MM.1S (cell line): ENCODE data around the gene TYK2.

Experiments
- DNase-seq: peaks from one replicate; pipeline ENCODE4 v3.0.0-alpha.2; 2015
- H2AFZ ChIP-seq: fragments of 300-600 bp; sonication (generic); 2 replicates; pipeline ENCODE4 v1.6.0; 2016; ENCODE audit warnings: antibody characterized with exemption, low read length
- H3F3A ChIP-seq: fragments of 300-600 bp; sonication (generic); 2 replicates; pipeline ENCODE4 v1.6.1; 2016; ENCODE audit warnings: mild to moderate bottlenecking, antibody characterized with exemption, low read length, moderate library complexity, mixed read lengths; ENCODE audit not compliant: insufficient read depth
- H3K27ac ChIP-seq: fragments of 300-600 bp; sonication (generic); 2 replicates; pipeline ENCODE4 v1.5.1; 2016; ENCODE audit warnings: mild to moderate bottlenecking, low read length
- H3K27me3 ChIP-seq: fragments of 300-600 bp; sonication (generic); replicated peaks from 2 replicates; pipeline ENCODE4 v1.6.0; 2016; ENCODE audit warnings: low read length; ENCODE audit not compliant: insufficient read depth
- H3K36me3 ChIP-seq: fragments of 300-600 bp; sonication (generic); replicated peaks from 2 replicates; pipeline ENCODE4 v1.6.1; 2016; ENCODE audit warnings: mild to moderate bottlenecking, low read length, mixed read lengths; ENCODE audit not compliant: insufficient read depth
- H3K4me1 ChIP-seq: fragments of 300-600 bp; sonication (generic); 2 replicates; pipeline ENCODE4 v1.6.1; 2016; ENCODE audit warnings: low read length, mixed read lengths
- H3K4me2 ChIP-seq: fragments of 300-600 bp; sonication (generic); 2 replicates; pipeline ENCODE4 v1.6.0; 2016; ENCODE audit warnings: low read depth, low read length
- H3K4me3 ChIP-seq: fragments of 300-600 bp; sonication (generic); 2 replicates; pipeline ENCODE4 v1.5.1; 2016; ENCODE audit warnings: low read length, mixed read lengths
- H3K79me2 ChIP-seq: fragments of 300-600 bp; sonication (generic); 2 replicates; pipeline ENCODE4 v1.6.1; 2016; ENCODE audit warnings: mixed run types, low read length, mixed read lengths
- H3K9ac ChIP-seq: fragments of 300-600 bp; sonication (generic); 2 replicates; pipeline ENCODE4 v1.6.1; 2016; ENCODE audit warnings: low read length, mixed read lengths
- H3K9me2 ChIP-seq: fragments of 300-600 bp; sonication (generic); replicated peaks from 2 replicates; pipeline ENCODE4 v1.6.1; 2016; ENCODE audit warnings: mild to moderate bottlenecking, low read length, mixed read lengths; ENCODE audit not compliant: insufficient read depth
- H3K9me3 ChIP-seq: fragments of 300-600 bp; sonication (generic); replicated peaks from 2 replicates; pipeline ENCODE4 v1.6.1; 2016; ENCODE audit warnings: mild to moderate bottlenecking, low read length, mixed read lengths; ENCODE audit not compliant: insufficient read depth
- H4K20me1 ChIP-seq: fragments of 300-600 bp; sonication (generic); 2 replicates; pipeline ENCODE4 v1.6.1; 2016; ENCODE audit warnings: mild to moderate bottlenecking, low read length, moderate library complexity, mixed read lengths; ENCODE audit not compliant: insufficient read depth
- EZH2 ChIP-seq: fragments of 300-600 bp; sonication (generic); optimal IDR thresholded peaks from 2 replicates; pipeline ENCODE3; 2017; ENCODE audit warnings: low read depth, mild to moderate bottlenecking, antibody characterized with exemption, low read length, mixed read lengths
- EZH2phosphoT487 ChIP-seq: fragments of 300-600 bp; sonication (generic); IDR thresholded peaks from 2 replicates; pipeline ENCODE4 v1.6.1; 2018; ENCODE audit warnings: antibody characterized with exemption, low read length
- TF ChIP-seq, protein P1 (sequence below): fragments of 300-600 bp; sonication (generic); IDR thresholded peaks from 2 replicates; pipeline ENCODE4 v1.5.1; 2016; ENCODE audit warnings: antibody characterized with exemption, low read length, mixed read lengths

The TYK2 gene

DNA sequence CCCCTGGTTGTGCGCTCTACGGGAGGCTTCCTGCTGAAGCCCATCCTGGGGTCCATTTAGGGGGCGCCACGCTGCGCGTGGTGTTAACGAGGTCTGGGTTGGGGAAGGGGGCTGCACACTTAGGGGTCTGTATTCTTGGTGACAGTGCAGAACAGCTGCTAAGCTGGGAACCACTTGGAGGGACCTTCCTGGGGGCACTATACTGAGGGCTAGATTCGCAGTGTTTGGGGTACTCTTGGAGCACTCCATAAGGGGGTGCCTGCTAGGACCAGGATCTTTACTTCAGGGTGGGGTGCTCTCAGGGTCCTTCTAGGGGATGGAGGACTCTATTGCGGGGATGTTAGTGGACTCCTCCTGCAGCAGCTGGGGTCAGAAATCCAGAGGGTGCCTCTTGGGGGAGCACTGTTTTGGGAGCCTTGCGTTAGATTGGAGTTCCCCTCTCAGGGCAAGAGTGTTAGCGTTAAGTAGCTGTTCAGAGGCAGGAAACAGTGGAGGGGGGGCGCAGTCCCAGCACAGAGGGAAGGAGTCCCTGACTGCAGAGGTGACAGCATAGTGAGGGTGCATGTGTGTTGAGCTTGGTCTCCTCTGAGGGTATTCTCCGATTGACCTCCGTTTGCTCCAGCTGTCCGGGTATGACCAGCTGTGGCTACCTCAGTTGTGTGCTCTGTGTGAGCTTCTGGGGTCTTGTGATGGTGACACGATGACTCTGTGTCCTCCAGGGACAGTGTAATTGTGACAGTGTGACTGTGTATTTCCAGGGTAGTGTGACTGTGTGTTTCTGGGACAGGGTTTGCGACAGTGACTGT, 41.1 kb upstream of the TYK2 start:
- H3K27me3 ChIP-seq: no peaks in the 10 kb centered on the region
- no peaks in the 10 kb centered on the region for H4K20me1 ChIP-seq
- H3K79me2 ChIP-seq: peaks cover 43% of the 10 kb centered on the region
- H3K9me3 ChIP-seq: no peaks in the 10 kb centered on the region
- peak overlapping the region; percentile 81 for H3K4me3 ChIP-seq
- no peaks in the 10 kb centered on the region for H3K36me3 ChIP-seq
- no peaks in the 10 kb centered on the region for H3K9me2 ChIP-seq
- no peak for DNase-seq
- H3K27ac ChIP-seq: no peak overlapping the region
- no peak for TF ChIP-seq EZH2
- TF ChIP-seq, protein P1, sequence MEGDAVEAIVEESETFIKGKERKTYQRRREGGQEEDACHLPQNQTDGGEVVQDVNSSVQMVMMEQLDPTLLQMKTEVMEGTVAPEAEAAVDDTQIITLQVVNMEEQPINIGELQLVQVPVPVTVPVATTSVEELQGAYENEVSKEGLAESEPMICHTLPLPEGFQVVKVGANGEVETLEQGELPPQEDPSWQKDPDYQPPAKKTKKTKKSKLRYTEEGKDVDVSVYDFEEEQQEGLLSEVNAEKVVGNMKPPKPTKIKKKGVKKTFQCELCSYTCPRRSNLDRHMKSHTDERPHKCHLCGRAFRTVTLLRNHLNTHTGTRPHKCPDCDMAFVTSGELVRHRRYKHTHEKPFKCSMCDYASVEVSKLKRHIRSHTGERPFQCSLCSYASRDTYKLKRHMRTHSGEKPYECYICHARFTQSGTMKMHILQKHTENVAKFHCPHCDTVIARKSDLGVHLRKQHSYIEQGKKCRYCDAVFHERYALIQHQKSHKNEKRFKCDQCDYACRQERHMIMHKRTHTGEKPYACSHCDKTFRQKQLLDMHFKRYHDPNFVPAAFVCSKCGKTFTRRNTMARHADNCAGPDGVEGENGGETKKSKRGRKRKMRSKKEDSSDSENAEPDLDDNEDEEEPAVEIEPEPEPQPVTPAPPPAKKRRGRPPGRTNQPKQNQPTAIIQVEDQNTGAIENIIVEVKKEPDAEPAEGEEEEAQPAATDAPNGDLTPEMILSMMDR: peak; percentile 7; the same call in 1 of the 2 replicates
- H3K9ac ChIP-seq: peak overlapping the region; percentile 70; the same call in 1 of the 2 replicates
- peaks cover 35% of the 10 kb centered on the region for H3K4me1 ChIP-seq
- peaks cover 48% of the 10 kb centered on the region for H3F3A ChIP-seq
- H2AFZ ChIP-seq: peak overlapping the region; percentile 46; the same call in 1 of the 2 replicates
- peak overlapping the region; percentile 95 for H3K4me2 ChIP-seq

DNA sequence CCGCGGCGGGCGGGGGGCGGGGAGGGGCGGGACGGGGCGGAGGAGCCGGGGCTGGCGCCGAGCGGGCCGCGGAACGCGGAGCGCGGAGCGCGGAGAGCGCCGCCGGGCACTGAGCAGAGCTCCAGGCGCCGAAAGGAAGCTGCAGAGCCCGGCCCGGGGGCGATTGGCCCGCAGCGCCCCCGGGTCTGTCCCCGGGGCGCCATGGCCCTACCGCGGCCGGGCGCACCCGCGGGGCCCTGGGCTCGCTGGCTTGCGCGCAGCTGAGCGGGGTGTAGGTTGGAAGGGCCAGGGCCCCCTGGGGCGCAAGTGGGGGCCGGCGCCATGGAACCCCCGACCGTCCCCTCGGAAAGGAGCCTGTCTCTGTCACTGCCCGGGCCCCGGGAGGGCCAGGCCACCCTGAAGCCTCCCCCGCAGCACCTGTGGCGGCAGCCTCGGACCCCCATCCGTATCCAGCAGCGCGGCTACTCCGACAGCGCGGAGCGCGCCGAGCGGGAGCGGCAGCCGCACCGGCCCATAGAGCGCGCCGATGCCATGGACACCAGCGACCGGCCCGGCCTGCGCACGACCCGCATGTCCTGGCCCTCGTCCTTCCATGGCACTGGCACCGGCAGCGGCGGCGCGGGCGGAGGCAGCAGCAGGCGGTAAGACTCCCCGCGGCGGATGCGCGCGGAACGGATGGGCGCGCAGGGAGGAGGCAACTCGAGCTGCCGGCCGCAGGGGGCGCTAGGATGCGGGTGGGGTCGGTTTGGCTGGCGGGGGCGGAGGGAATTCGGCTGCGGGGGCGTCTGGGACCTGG, 40.3 kb upstream of the TYK2 start, which contains the start of gene PDE4A:
Gene PDE4A (plus strand): TSS at position 95 of the 796 bp plus-strand sequence. CDS start 227 bp downstream, at position 322.
- H3K4me2 ChIP-seq: peak within 1 kb of the TSS; percentile 95
- peaks cover 49% of the 10 kb centered on the region for H3F3A ChIP-seq
- peaks cover 38% of the 10 kb centered on the region for H3K79me2 ChIP-seq
- peaks cover 38% of the 10 kb centered on the region for H3K4me1 ChIP-seq
- DNase-seq: peak; percentile 78
- H3K9me2 ChIP-seq: no peaks in the 10 kb centered on the region
- H3K27me3 ChIP-seq: no peaks in the 10 kb centered on the region
- H2AFZ ChIP-seq: peak within 1 kb of the TSS; percentile 50
- no peaks in the 10 kb centered on the region for H3K36me3 ChIP-seq
- H4K20me1 ChIP-seq: no peaks in the 10 kb centered on the region
- TF ChIP-seq, protein P1: peak; percentile 72
- TF ChIP-seq EZH2 (no peak), EZH2phosphoT487 (no peak)
- H3K9me3 ChIP-seq: no peaks in the 10 kb centered on the region
- peak within 1 kb of the TSS; percentile 72 for H3K9ac ChIP-seq
- H3K4me3 ChIP-seq: peak within 1 kb of the TSS; percentile 81
- peak within 1 kb of the TSS; percentile 61 for H3K27ac ChIP-seq

DNA sequence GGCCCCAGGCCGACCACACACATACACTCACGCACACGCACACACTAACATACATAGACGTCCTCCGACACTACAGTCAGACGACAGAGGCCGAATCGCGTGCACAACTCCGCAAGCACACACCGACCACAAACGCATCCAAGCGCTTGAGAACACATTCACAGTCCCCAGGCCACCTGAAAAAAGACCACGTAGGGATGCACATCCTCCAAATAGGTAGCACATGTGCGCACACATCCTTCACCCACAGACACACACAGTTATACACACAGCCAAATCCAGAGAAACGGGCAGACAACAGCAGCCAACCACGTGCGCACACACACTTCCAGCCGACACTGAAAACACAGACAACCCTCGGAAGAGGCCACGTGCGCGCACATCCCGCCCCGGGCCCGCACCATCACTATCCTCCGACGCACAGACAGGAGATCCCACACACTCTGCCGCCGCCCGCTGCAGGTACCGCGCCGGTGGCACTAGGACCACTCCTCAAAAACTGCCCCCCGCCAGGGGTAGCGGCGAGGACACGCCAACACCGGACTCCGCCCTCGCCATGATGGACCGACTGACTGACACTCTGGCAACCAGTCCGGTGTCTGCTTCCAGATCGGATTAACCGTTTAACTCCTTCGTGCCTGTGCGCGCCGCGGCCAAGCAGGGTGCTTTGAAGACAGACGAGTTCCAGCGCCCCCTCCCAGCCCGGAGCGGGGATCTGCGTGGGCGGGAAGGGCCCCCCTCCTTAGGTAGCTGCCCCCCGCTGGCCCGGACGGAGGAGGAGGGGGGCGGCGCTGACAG, 39.5 kb upstream of the TYK2 start:
- Histone ChIP-seq H4K20me1 (no peaks in the 10 kb centered on the region), H3K9me3 (no peaks in the 10 kb centered on the region), H3K4me1 (peaks cover 39% of the 10 kb centered on the region), H3K4me3 (peak overlapping the region; percentile 79), H3K9ac (peak overlapping the region; percentile 72), H3K9me2 (no peaks in the 10 kb centered on the region), H3K4me2 (peak overlapping the region; percentile 94), H2AFZ (peak overlapping the region; percentile 50), H3K27ac (peak overlapping the region; percentile 61), H3K27me3 (no peaks in the 10 kb centered on the region), H3K79me2 (peaks cover 38% of the 10 kb centered on the region), H3K36me3 (no peaks in the 10 kb centered on the region), H3F3A (peaks cover 50% of the 10 kb centered on the region)
- TF ChIP-seq, protein P1: no peak; the same call in 1 of the 2 replicates
- TF ChIP-seq EZH2 (no peak), EZH2phosphoT487 (no peak)
- peak; percentile 93 for DNase-seq
